Central memory CD8-positive, alpha-beta T cell (primary cell): Measurements from ENCODE around the gene GLCE.
"Not testable (repeated sequence)": the region's sequence is repeated elsewhere in the genome, so short reads cannot be mapped to it uniquely, and the experiment has no call there.

Experiments used
- ATAC-seq: fragments of 150-1000 bp; cut with Tn5 transposase; replicated peaks from 2 replicates; pipeline ENCODE4 v1.10.0; 2022; ENCODE audit warnings: mild to moderate bottlenecking, moderate FRiP score, moderate number of reproducible peaks; ENCODE audit not compliant: poor library complexity, severe bottlenecking; ENCODE audit errors: extremely low read depth
- DNase-seq, 2 donors: peaks; one replicate each; pipeline ENCODE4 v3.0.0; 2021; ENCODE audit warnings: low spot score in 2 of 2
- H3K27ac Mint-ChIP-seq: one replicate; pipeline ENCODE4 v1.8.0; 2022; ENCODE audit warnings: low read depth, mild to moderate bottlenecking, moderate library complexity, mixed read lengths
- H3K27me3 Mint-ChIP-seq: one replicate; pipeline ENCODE4 v1.8.0; 2022; ENCODE audit warnings: mixed read lengths
- H3K36me3 Mint-ChIP-seq: one replicate; pipeline ENCODE4 v1.8.0; 2022; ENCODE audit warnings: mild to moderate bottlenecking, moderate library complexity, mixed read lengths; ENCODE audit not compliant: insufficient read depth
- H3K4me1 Mint-ChIP-seq: one replicate; pipeline ENCODE4 v1.8.0; 2022; ENCODE audit warnings: mixed read lengths
- H3K4me3 Mint-ChIP-seq: one replicate; pipeline ENCODE4 v1.8.0; 2022; ENCODE audit warnings: mild to moderate bottlenecking, moderate library complexity, mixed read lengths
- H3K9me3 Mint-ChIP-seq: one replicate; pipeline ENCODE4 v1.8.0; 2022; ENCODE audit warnings: mixed read lengths

Gene GLCE

GRCh38 chr15:69275933-69276560, 115.6 kb downstream of the GLCE start:
- Mint-ChIP-seq H3K9me3 (no peaks in the 10 kb centered on the region), H3K36me3 (no peaks in the 10 kb centered on the region), H3K27me3 (peaks cover 30% of the 10 kb centered on the region), H3K27ac (no peak overlapping the region), H3K4me1 (no peaks in the 10 kb centered on the region), H3K4me3 (no peak overlapping the region)
- DNase-seq = no peak
- ATAC-seq = no peak

GRCh38 chr15:69277316-69277715, 116.9 kb downstream of the GLCE start:
- Mint-ChIP-seq H3K9me3 (no peaks in the 10 kb centered on the region), H3K4me3 (no peak overlapping the region), H3K27me3 (peaks cover 37% of the 10 kb centered on the region), H3K4me1 (no peaks in the 10 kb centered on the region), H3K27ac (no peak overlapping the region), H3K36me3 (no peaks in the 10 kb centered on the region)
- DNase-seq = no peak
- ATAC-seq = no peak

GRCh38 chr15:69279636-69280035, 119.2 kb downstream of the GLCE start:
- DNase-seq (no peak), ATAC-seq (no peak)
- no peaks in the 10 kb centered on the region for H3K9me3 Mint-ChIP-seq
- H3K4me1 Mint-ChIP-seq = no peaks in the 10 kb centered on the region
- no peaks in the 10 kb centered on the region for H3K36me3 Mint-ChIP-seq
- H3K4me3 Mint-ChIP-seq = no peak overlapping the region
- peaks cover 49% of the 10 kb centered on the region for H3K27me3 Mint-ChIP-seq
- H3K27ac Mint-ChIP-seq = no peak overlapping the region

GRCh38 chr15:69280783-69281182, 120.3 kb downstream of the GLCE start:
- Mint-ChIP-seq H3K9me3 (no peaks in the 10 kb centered on the region), H3K36me3 (no peaks in the 10 kb centered on the region), H3K4me1 (no peaks in the 10 kb centered on the region), H3K4me3 (no peak overlapping the region), H3K27me3 (peaks cover 38% of the 10 kb centered on the region), H3K27ac (no peak overlapping the region)
- DNase-seq = no peak
- no peak for ATAC-seq

GRCh38 chr15:69282104-69282743, 121.8 kb downstream of the GLCE start:
- Mint-ChIP-seq H3K36me3 (no peaks in the 10 kb centered on the region), H3K4me3 (no peak overlapping the region), H3K27ac (no peak overlapping the region), H3K9me3 (no peaks in the 10 kb centered on the region), H3K27me3 (peaks cover 24% of the 10 kb centered on the region), H3K4me1 (no peaks in the 10 kb centered on the region)
- no peak for DNase-seq
- ATAC-seq = no peak

GRCh38 chr15:69285834-69286233, 125.4 kb downstream of the GLCE start:
- ATAC-seq (no peak), DNase-seq (no peak)
- no peak overlapping the region for H3K27ac Mint-ChIP-seq
- no peak overlapping the region for H3K4me3 Mint-ChIP-seq
- H3K27me3 Mint-ChIP-seq = peaks cover 23% of the 10 kb centered on the region
- no peaks in the 10 kb centered on the region for H3K36me3 Mint-ChIP-seq
- no peaks in the 10 kb centered on the region for H3K4me1 Mint-ChIP-seq
- no peaks in the 10 kb centered on the region for H3K9me3 Mint-ChIP-seq

- ATAC-seq = no peak
- H3K36me3 Mint-ChIP-seq = no peaks in the 10 kb centered on the region
Observed at GRCh38 chr15:69288011-69288410, 127.6 kb downstream of the GLCE start.

GRCh38 chr15:69288531-69289341, 128.3 kb downstream of the GLCE start:
- ATAC-seq = no peak
- Mint-ChIP-seq H3K27me3 (peaks cover 2% of the 10 kb centered on the region), H3K36me3 (no peaks in the 10 kb centered on the region), H3K4me3 (no peak overlapping the region), H3K27ac (no peak overlapping the region), H3K4me1 (no peaks in the 10 kb centered on the region), H3K9me3 (no peaks in the 10 kb centered on the region)
- DNase-seq = no peak

More at GRCh38 chr15:69288011-69288410, 127.6 kb downstream of the GLCE start:
- Mint-ChIP-seq H3K27me3 (peaks cover 10% of the 10 kb centered on the region), H3K27ac (no peak overlapping the region), H3K4me3 (no peak overlapping the region), H3K9me3 (no peaks in the 10 kb centered on the region), H3K4me1 (no peaks in the 10 kb centered on the region)
- DNase-seq = no peak

GRCh38 chr15:69289342-69290146, 129.1 kb downstream of the GLCE start:
- ATAC-seq (no peak), DNase-seq (no peak)
- Mint-ChIP-seq H3K27ac (no peak overlapping the region), H3K9me3 (no peaks in the 10 kb centered on the region), H3K4me3 (no peak overlapping the region), H3K36me3 (no peaks in the 10 kb centered on the region), H3K27me3 (no peaks in the 10 kb centered on the region), H3K4me1 (no peaks in the 10 kb centered on the region)

GRCh38 chr15:69290346-69291164, 130.1 kb downstream of the GLCE start:
- no peaks in the 10 kb centered on the region for H3K9me3 Mint-ChIP-seq
- no peaks in the 10 kb centered on the region for H3K36me3 Mint-ChIP-seq
- H3K27ac Mint-ChIP-seq = no peak overlapping the region
- ATAC-seq (no peak), DNase-seq (no peak)
- no peak overlapping the region for H3K4me3 Mint-ChIP-seq
- H3K27me3 Mint-ChIP-seq = peaks cover 2% of the 10 kb centered on the region
- no peaks in the 10 kb centered on the region for H3K4me1 Mint-ChIP-seq

GRCh38 chr15:69291651-69292050, 131.2 kb downstream of the GLCE start:
- not testable (repeated sequence) for ATAC-seq, H3K36me3 Mint-ChIP-seq, DNase-seq, H3K4me1 Mint-ChIP-seq, H3K9me3 Mint-ChIP-seq, H3K4me3 Mint-ChIP-seq, H3K27ac Mint-ChIP-seq
- peaks cover 13% of the 10 kb centered on the region for H3K27me3 Mint-ChIP-seq
